NCI-H774 (cell line): ENCODE data around the gene TBC1D2.
A peak's percentile ranks its signal among the peaks of the same experiment; 100 is the strongest.
"Not testable (repeated sequence)": the region's sequence is repeated elsewhere in the genome, so short reads cannot be mapped to it uniquely, and the experiment has no call there.

Source experiments
- DNase-seq: peaks from one replicate; lab custom pipeline; 2025; lab: John Stamatoyannopoulos, UW

TBC1D2 gene

GRCh38 chr9:98191671-98192502 is 63.6 kb downstream of the TBC1D2 start:
- no peak for DNase-seq

- DNase-seq: no peak
Measured at GRCh38 chr9:98191181-98191608, 64.3 kb downstream of the TBC1D2 start.

GRCh38 chr9:98190757-98191105 is 64.7 kb downstream of the TBC1D2 start:
- no peak for DNase-seq

- DNase-seq: no peak
Measured at GRCh38 chr9:98189412-98189811, 66.0 kb downstream of the TBC1D2 start.

GRCh38 chr9:98187926-98188325 is 67.5 kb downstream of the TBC1D2 start:
- DNase-seq: no peak

- no peak for DNase-seq
Measured at GRCh38 chr9:98186236-98186635, 69.2 kb downstream of the TBC1D2 start.

GRCh38 chr9:98185611-98186171 is 69.8 kb downstream of the TBC1D2 start:
- DNase-seq: no peak

- no peak for DNase-seq
Measured at GRCh38 chr9:98185021-98185567, 70.4 kb downstream of the TBC1D2 start.

GRCh38 chr9:98184326-98184725 is 71.1 kb downstream of the TBC1D2 start:
- no peak for DNase-seq

GRCh38 chr9:98182889-98183599 is 72.4 kb downstream of the TBC1D2 start:
- no peak for DNase-seq

- no peak for DNase-seq
Measured at GRCh38 chr9:98182069-98182820, 73.2 kb downstream of the TBC1D2 start.

GRCh38 chr9:98181746-98182068 is 73.7 kb downstream of the TBC1D2 start:
- DNase-seq: no peak

GRCh38 chr9:98180996-98181395 is 74.5 kb downstream of the TBC1D2 start:
- no peak for DNase-seq

- DNase-seq: no peak
Measured at GRCh38 chr9:98178874-98179850, 76.3 kb downstream of the TBC1D2 start.

GRCh38 chr9:98176391-98177259 is 78.8 kb downstream of the TBC1D2 start:
- no peak for DNase-seq

GRCh38 chr9:98175762-98176161 is 79.7 kb downstream of the TBC1D2 start:
- DNase-seq: no peak

GRCh38 chr9:98175028-98175569 is 80.3 kb downstream of the TBC1D2 start:
- no peak for DNase-seq

GRCh38 chr9:98174502-98174918 is 80.9 kb downstream of the TBC1D2 start:
- not testable (repeated sequence) for DNase-seq

- no peak for DNase-seq
Measured at GRCh38 chr9:98173181-98173580, 82.3 kb downstream of the TBC1D2 start.

- peak; percentile 84 for DNase-seq
Measured at GRCh38 chr9:98172604-98173003, 82.8 kb downstream of the TBC1D2 start.
